HepG2 (cell line): ENCODE results near the gene EVA1A. TPM values are rescaled to one million over a fixed set of nuclear protein-coding genes. Genes with fewer than 3 reads are reported as not detected.
A peak's percentile ranks its signal among the peaks of the same experiment; 100 is the strongest.

Experiments
- AKAP8 ChIP-seq: sonication (generic); formaldehyde crosslinking; IDR thresholded peaks from 2 replicates; pipeline ENCODE4 v1.5.1; 2020; ENCODE audit warnings: mild to moderate bottlenecking, missing genetic modification reagents
- CENPX ChIP-seq: sonication (generic); formaldehyde crosslinking; IDR thresholded peaks from 2 replicates; pipeline ENCODE4 v1.9.0; 2021; ENCODE audit warnings: mild to moderate bottlenecking, missing genetic modification reagents, moderate library complexity
- ETV6 ChIP-seq: sonication (generic); formaldehyde crosslinking; conservative IDR thresholded peaks from 2 replicates; pipeline ENCODE4 v1.4.0; 2020; ENCODE audit warnings: missing genetic modification reagents
- EZH2 ChIP-seq: conservative IDR thresholded peaks from 2 replicates; pipeline ENCODE4 v1.6.1; 2012; ENCODE audit warnings: mild to moderate bottlenecking, low read depth, low read length, moderate library complexity
- GABPB1 ChIP-seq: IDR thresholded peaks from 2 replicates; pipeline ENCODE4 v1.6.1; 2016; ENCODE audit warnings: mild to moderate bottlenecking, missing genetic modification reagents, moderate library complexity, missing compliant biosample characterization
- GTF2F1 ChIP-seq: fragments of 150-350 bp; IDR thresholded peaks from 2 replicates; pipeline ENCODE4 v1.6.1; 2014; ENCODE audit warnings: low read length
- IRF2 ChIP-seq: IDR thresholded peaks from 2 replicates; pipeline ENCODE4 v1.6.1; 2018; ENCODE audit warnings: missing genetic modification reagents, missing compliant biosample characterization
- KAT7 ChIP-seq: IDR thresholded peaks from 2 replicates; pipeline ENCODE4 v1.6.1; 2018; ENCODE audit warnings: borderline replicate concordance, missing compliant biosample characterization
- KMT2B ChIP-seq: IDR thresholded peaks from 2 replicates; pipeline ENCODE4 v1.6.1; 2016; ENCODE audit warnings: missing genetic modification reagents, missing compliant biosample characterization
- NFIC ChIP-seq: IDR thresholded peaks from 2 replicates; pipeline ENCODE4 v1.6.1; 2012; ENCODE audit warnings: mild to moderate bottlenecking, low read length, inconsistent platforms
- PCBP2 ChIP-seq: fragments of 200-400 bp; formaldehyde crosslinking; optimal IDR thresholded peaks from 2 replicates; pipeline ENCODE3; 2018; ENCODE audit warnings: low read length, low read depth; ENCODE audit not compliant: poor library complexity, severe bottlenecking
- PHF8 ChIP-seq: sonication (generic); formaldehyde crosslinking; IDR thresholded peaks from 2 replicates; pipeline ENCODE4 v1.5.0; 2020; ENCODE audit warnings: missing genetic modification reagents
- REL ChIP-seq: sonication (generic); formaldehyde crosslinking; conservative IDR thresholded peaks from 2 replicates; pipeline ENCODE4 v1.8.0; 2022; ENCODE audit warnings: mild to moderate bottlenecking, missing genetic modification reagents, moderate library complexity
- RFX1 ChIP-seq: fragments of 450-650 bp; IDR thresholded peaks from 2 replicates; pipeline ENCODE4 v1.6.1; 2017
- SNRNP70 ChIP-seq: fragments of 200-400 bp; formaldehyde crosslinking; IDR thresholded peaks from 2 replicates; pipeline ENCODE4 v1.6.1; 2017; ENCODE audit warnings: mild to moderate bottlenecking, low read depth, low read length, moderate library complexity
- SP1 ChIP-seq, 2 experiments: fragments of 450-650 bp in 1 of 2; sonication (generic) in 1 of 2; formaldehyde crosslinking in 1 of 2; IDR thresholded peaks; 2 replicates each; pipeline versions ENCODE4 v1.4.0 to v1.6.1; 2016 to 2020; ENCODE audit warnings: missing genetic modification reagents in 1 of 2
- SRY ChIP-seq: sonication (generic); formaldehyde crosslinking; IDR thresholded peaks from 2 replicates; pipeline ENCODE4 v1.8.0; 2022; ENCODE audit warnings: mild to moderate bottlenecking, missing genetic modification reagents
- THYN1 ChIP-seq: sonication (generic); formaldehyde crosslinking; IDR thresholded peaks from 2 replicates; pipeline ENCODE4 v1.8.1; 2023; ENCODE audit warnings: low read depth, mild to moderate bottlenecking, moderate library complexity, missing genetic modification reagents, borderline replicate concordance
- TP53 ChIP-seq: sonication (generic); formaldehyde crosslinking; conservative IDR thresholded peaks from 2 replicates; pipeline ENCODE4 v1.4.0; 2020; ENCODE audit warnings: missing genetic modification reagents
- ZKSCAN1 ChIP-seq: fragments of 150-350 bp; IDR thresholded peaks from 2 replicates; pipeline ENCODE4 v1.6.1; 2014; ENCODE audit warnings: low read length
- ZNF451 ChIP-seq: sonication (generic); formaldehyde crosslinking; IDR thresholded peaks from 2 replicates; pipeline ENCODE4 v1.5.0; 2020; ENCODE audit warnings: mild to moderate bottlenecking, missing genetic modification reagents
- ZNF629 ChIP-seq: sonication (generic); formaldehyde crosslinking; conservative IDR thresholded peaks from 2 replicates; pipeline ENCODE4 v1.5.0; 2020; ENCODE audit warnings: missing genetic modification reagents
- polyA plus RNA-seq, 8 experiments: library from polyadenylated mRNA; depleted of rRNA in 3 of 8; stranded (reverse) in 7 of 8; unstranded in 1 of 8; fragments of >200 nt; fragmentation: Illumina TruSeq in 4 of 8; extraction: Trizol in 4 of 8; gene quantifications; 2 replicates each; pipeline versions ENCODE4 v1.2.1 to v1.2.3, GENCODE V29; 2011 to 2016; ENCODE audit warnings: low read depth in 4 of 8, missing spikeins in 1 of 8, mixed read lengths in 1 of 8; ENCODE audit not compliant: insufficient read depth in 1 of 8
- total RNA-seq, 5 experiments: library from RNA; depleted of rRNA; stranded (reverse); fragments of >200 nt; fragmentation: Illumina TruSeq; extraction: Trizol; gene quantifications; 2 replicates each; pipeline ENCODE4 v1.2.3, GENCODE V29; 2016; ENCODE audit warnings: low read depth in 1 of 5
- TF ChIP-seq, protein P1 (sequence below): sonication (generic); formaldehyde crosslinking; IDR thresholded peaks from 2 replicates; pipeline ENCODE4 v1.8.0; 2023; ENCODE audit warnings: mild to moderate bottlenecking, missing genetic modification reagents
- TF ChIP-seq, protein P2 (sequence below): sonication (generic); formaldehyde crosslinking; IDR thresholded peaks from 2 replicates; pipeline ENCODE4 v1.4.0; 2020; ENCODE audit warnings: mild to moderate bottlenecking, missing genetic modification reagents
- TF ChIP-seq, protein P3 (sequence below): sonication (generic); formaldehyde crosslinking; conservative IDR thresholded peaks from 2 replicates; pipeline ENCODE4 v1.5.0; 2020; ENCODE audit warnings: missing genetic modification reagents

Gene EVA1A
- total and polyA plus RNA-seq, 2 of the 13 experiments (the other 11 are each of a cell fraction or from before 2014, with no cell fraction given), result 57.5 to 57.8 TPM

DNA sequence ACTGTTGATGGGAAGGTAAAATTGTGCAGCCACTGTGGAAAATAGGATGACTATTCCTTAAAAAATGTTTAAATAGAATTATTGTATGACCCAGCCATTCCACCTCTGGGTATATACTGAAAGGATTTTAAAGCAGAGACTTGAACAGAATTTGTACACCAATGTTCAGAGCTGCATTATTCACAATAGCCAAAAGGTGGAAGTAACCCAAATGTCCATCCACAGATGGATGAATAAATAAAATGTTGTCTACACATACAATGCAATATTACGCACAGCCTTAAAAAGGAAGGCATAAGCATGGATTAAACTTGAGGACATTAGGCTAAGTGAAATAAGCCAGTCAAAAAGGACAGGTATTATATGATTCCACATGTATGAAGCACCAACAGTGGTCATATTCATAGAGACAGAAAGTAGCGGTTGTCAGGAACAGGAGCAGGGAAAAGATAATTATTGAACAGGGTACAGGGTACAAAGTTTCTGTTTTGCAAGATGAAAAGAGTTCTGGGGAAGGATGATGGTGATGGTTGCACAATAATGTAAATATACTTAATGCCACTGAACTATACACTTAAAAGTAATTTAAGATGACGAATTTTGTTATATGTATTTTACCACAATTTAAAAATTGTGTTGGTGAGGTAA is 39.4 kb downstream of the EVA1A start (continued):
- TF ChIP-seq AKAP8 (CRISPR knock-in tag) (no peak), PCBP2 (no peak), NFIC (peak; percentile 100), GABPB1 (0 out of 2 replicates have a peak, but pooled peaks have one; percentile 17), REL (CRISPR knock-in tag) (no peak), TP53 (CRISPR knock-in tag) (no peak; the same call in 1 of the 2 replicates), KMT2B (CRISPR knock-in tag) (no peak), GTF2F1 (0 out of 2 replicates have a peak, but pooled peaks have one; percentile 27), THYN1 (CRISPR knock-in tag) (no peak), SRY (CRISPR knock-in tag) (no peak), ETV6 (CRISPR knock-in tag) (no peak), IRF2 (CRISPR knock-in tag) (peak; percentile 79; the same call in 1 of the 2 replicates), SNRNP70 (no peak), RFX1 (no peak), KAT7 (CRISPR knock-in tag) (no peak; the same call in 1 of the 2 replicates), ZKSCAN1 (no peak), SP1 (IDR thresholded peaks at IDR 0.05) (no peak), SP1 (CRISPR knock-in tag; IDR thresholded peaks at IDR 0.05) (no peak), EZH2 (no peak), PHF8 (CRISPR knock-in tag) (no peak), ZNF451 (CRISPR knock-in tag) (no peak), ZNF629 (CRISPR knock-in tag) (peak; percentile 48; the same call in 1 of the 2 replicates), CENPX (CRISPR knock-in tag) (no peak)
- TF ChIP-seq, protein P1, sequence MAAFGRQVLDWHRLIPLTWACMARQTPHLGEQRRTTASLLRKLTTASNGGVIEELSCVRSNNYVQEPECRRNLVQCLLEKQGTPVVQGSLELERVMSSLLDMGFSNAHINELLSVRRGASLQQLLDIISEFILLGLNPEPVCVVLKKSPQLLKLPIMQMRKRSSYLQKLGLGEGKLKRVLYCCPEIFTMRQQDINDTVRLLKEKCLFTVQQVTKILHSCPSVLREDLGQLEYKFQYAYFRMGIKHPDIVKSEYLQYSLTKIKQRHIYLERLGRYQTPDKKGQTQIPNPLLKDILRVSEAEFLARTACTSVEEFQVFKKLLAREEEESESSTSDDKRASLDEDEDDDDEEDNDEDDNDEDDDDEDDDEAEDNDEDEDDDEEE, result no peak
- TF ChIP-seq, protein P2, sequence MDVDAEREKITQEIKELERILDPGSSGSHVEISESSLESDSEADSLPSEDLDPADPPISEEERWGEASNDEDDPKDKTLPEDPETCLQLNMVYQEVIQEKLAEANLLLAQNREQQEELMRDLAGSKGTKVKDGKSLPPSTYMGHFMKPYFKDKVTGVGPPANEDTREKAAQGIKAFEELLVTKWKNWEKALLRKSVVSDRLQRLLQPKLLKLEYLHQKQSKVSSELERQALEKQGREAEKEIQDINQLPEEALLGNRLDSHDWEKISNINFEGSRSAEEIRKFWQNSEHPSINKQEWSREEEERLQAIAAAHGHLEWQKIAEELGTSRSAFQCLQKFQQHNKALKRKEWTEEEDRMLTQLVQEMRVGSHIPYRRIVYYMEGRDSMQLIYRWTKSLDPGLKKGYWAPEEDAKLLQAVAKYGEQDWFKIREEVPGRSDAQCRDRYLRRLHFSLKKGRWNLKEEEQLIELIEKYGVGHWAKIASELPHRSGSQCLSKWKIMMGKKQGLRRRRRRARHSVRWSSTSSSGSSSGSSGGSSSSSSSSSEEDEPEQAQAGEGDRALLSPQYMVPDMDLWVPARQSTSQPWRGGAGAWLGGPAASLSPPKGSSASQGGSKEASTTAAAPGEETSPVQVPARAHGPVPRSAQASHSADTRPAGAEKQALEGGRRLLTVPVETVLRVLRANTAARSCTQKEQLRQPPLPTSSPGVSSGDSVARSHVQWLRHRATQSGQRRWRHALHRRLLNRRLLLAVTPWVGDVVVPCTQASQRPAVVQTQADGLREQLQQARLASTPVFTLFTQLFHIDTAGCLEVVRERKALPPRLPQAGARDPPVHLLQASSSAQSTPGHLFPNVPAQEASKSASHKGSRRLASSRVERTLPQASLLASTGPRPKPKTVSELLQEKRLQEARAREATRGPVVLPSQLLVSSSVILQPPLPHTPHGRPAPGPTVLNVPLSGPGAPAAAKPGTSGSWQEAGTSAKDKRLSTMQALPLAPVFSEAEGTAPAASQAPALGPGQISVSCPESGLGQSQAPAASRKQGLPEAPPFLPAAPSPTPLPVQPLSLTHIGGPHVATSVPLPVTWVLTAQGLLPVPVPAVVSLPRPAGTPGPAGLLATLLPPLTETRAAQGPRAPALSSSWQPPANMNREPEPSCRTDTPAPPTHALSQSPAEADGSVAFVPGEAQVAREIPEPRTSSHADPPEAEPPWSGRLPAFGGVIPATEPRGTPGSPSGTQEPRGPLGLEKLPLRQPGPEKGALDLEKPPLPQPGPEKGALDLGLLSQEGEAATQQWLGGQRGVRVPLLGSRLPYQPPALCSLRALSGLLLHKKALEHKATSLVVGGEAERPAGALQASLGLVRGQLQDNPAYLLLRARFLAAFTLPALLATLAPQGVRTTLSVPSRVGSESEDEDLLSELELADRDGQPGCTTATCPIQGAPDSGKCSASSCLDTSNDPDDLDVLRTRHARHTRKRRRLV (CRISPR knock-in tag), result no peak
- TF ChIP-seq, protein P3, sequence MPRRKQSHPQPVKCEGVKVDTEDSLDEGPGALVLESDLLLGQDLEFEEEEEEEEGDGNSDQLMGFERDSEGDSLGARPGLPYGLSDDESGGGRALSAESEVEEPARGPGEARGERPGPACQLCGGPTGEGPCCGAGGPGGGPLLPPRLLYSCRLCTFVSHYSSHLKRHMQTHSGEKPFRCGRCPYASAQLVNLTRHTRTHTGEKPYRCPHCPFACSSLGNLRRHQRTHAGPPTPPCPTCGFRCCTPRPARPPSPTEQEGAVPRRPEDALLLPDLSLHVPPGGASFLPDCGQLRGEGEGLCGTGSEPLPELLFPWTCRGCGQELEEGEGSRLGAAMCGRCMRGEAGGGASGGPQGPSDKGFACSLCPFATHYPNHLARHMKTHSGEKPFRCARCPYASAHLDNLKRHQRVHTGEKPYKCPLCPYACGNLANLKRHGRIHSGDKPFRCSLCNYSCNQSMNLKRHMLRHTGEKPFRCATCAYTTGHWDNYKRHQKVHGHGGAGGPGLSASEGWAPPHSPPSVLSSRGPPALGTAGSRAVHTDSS (CRISPR knock-in tag), result no peak
